GM21515 (cell line): Measurements from ENCODE around the gene DENND2D.

ENCODE experiments used
- ATAC-seq: cut with Tn5 transposase; IDR thresholded peaks from one replicate; pipeline ENCODE4 v1.9.1; 2021; ENCODE audit not compliant: unreplicated experiment

Gene DENND2D, protein sequence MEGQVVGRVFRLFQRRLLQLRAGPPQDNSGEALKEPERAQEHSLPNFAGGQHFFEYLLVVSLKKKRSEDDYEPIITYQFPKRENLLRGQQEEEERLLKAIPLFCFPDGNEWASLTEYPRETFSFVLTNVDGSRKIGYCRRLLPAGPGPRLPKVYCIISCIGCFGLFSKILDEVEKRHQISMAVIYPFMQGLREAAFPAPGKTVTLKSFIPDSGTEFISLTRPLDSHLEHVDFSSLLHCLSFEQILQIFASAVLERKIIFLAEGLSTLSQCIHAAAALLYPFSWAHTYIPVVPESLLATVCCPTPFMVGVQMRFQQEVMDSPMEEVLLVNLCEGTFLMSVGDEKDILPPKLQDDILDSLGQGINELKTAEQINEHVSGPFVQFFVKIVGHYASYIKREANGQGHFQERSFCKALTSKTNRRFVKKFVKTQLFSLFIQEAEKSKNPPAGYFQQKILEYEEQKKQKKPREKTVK

GRCh38 chr1:111199881-111200801, at the start of gene DENND2D:
Gene DENND2D (minus strand): TSS chr1:111200646. CDS start chr1:111200459, 187 bp downstream.
- ATAC-seq, result no peak

DNA sequence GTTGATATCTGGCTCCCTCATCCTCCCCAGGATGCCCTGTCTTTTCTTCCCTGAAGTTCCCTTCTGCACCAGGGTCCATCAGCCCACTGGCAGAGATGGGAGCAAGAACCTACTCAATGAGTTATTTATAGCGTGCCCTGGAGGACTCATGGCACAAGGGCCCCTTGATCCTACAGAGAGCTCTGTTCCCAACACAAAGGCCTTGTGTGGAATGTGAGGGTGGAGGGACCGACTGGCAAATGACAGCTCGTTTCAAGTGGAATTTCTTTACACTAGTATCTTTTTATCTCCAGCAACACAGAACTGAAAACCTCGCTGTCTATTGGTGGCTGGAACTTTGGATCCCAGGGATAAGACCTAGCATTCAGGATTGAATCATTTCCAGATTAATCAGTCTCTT, 49.5 kb upstream of the DENND2D start:
- ATAC-seq, result no peak

DNA sequence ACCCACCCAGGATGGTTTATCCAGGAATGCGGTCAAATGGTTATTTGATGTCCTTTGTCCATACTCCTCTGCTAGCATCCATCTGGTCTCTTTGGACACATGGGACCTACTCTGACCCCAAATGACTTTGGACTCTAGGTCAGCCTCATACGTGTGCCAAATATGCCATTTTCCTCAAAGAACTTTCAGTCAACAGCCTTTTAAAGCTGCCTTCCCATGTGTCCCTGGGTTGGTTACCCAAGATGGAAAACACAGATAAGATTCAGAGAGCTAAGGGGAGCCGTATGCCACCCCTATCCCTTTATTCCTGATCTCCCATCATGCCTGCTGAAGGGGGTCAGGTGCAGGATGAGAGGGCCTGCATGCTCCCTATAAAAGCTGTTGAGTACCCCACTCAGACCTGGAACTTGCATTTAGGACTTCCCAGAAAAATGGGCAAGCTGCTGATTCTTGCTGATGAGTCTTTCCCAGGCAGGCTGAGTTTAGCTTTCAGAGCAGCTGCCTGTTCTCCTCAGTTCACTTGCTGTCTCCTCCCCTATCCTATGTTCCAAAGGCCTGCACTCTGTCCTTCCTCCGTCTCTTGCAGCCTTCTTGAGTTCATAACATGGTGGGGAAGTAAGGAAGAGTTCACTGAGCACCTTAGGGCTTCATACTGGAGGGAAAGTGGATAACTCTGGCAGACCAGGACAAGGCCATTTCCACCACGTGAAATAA, 46.8 kb upstream of the DENND2D start:
- ATAC-seq, result no peak

DNA sequence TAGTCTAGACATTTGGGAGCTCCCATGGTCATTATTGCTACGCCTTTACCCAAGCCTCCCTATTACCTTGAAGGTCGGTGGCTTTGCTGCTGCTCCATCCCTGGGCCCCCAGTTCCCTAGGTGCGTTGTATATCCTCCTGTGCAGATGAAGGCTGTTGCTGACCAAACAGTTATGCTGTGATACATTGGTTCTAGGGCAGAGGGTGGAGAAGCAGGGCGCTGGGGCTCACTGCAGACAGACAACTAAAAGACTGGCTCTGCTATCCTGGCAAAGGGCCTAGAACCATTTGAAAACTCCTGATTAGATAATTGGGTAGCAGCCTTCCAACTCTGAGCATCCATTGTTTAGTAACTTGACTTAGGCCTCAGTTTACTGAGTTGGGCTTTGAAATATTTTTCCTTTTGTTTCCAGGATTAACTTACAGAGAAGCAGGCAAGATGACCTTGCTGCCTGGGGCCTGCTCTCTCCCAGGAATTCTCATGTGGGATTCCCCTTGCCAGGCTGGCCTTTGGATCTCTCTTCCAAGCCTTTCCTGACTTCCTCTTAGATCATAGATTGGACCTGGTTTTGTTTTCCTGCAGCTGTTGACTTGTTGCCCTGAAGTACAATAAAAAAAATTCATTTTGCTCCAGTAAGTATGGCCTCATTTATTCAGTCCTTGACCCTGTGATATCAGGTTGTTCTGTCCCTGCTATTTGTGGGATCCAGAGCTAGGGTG, 42.5 kb upstream of the DENND2D start:
- ATAC-seq, result no peak

DNA sequence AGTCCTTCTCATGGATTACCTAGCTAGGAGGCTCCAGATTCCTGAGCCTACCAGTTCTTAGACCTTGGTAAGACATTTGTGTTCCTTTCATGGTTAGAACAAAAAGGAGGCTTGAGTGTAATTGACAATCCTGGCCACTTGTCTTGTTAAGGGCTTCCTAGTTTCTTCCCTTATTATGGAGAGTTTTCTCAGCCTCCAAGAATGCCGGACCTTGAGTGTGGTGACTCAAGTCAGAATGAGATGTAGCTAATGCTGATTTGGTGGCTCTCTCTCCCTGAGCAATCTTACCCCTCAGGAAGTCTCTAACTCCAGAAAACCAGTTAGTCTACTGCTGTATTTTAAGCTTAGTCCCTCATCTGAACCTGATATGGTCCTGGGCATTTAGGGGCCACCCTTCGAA, 41.4 kb upstream of the DENND2D start:
- no peak for ATAC-seq

DNA sequence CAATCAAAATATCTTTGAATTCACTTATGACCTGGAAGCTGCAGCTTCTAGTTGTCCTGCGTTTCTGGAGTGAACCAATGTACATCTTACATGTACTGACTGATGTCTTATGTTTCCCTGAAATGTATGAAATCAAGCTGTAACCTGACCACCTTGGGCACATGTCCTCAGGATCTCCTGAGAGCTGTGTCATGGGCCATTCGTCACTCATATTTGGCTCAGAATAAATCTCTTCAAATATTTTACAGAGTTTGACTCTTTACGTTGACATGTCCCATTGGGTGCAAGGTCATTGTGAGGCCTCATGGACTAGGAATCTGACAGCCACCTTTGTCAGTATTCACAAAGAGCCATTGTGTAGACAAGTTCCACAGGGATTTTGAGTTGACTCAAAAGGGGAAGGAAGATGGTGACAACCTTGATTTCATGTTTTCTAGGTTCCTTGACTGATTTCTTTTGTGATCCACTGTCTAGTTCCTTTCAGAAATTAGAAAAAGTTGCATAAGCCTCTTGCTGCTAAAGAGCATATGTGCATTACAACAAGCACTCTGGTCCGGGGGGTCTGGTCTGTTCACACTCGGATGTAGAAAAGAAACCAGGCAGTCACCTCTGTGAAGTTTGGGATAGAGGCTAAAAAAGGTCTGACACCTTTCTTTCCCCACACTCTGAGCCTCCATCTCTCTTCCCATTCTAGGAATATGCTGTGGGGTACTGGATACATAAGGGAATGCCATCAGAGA, 37.8 kb upstream of the DENND2D start:
- ATAC-seq, result no peak

GRCh38 chr1:111236806-111237205, 36.4 kb upstream of the DENND2D start:
- no peak for ATAC-seq

GRCh38 chr1:111236379-111236778, 35.9 kb upstream of the DENND2D start:
- no peak for ATAC-seq

DNA sequence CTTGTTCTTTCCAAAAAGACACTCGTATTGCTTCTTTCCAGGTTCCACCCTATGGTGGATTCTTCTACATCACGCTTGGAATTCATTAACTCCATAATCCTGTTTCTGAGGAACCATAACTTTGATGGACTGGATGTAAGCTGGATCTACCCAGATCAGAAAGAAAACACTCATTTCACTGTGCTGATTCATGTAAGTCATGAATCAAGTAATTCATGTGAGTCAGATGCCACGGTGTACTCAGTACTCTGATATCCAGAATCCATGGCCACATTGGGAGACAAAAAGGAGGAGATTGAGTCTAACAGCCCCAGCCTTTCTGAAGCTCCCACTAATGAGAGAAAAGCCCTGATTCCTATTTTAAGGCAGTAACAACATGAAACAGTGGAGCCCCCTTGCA, 34.4 kb upstream of the DENND2D start:
- no peak for ATAC-seq

DNA sequence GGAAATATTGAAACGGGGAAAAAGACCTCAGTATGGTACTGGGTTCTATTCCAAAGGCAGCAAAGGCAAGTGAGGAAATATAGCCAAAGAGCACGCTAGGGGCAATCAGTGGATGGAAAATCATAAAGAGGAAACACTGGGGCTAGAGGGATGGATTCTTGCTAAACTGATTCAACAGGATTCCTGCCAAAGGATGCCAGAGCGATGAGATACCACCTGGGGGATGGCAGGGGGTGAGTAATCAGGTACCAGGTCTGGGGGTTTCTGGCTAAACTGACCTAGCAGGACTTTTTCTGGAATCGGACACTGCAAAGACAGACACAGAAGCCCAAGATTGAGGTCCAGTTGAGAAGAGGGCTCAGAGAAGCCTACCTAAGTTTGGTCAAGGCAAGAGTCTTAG, 33.8 kb upstream of the DENND2D start:
- ATAC-seq, result no peak

DNA sequence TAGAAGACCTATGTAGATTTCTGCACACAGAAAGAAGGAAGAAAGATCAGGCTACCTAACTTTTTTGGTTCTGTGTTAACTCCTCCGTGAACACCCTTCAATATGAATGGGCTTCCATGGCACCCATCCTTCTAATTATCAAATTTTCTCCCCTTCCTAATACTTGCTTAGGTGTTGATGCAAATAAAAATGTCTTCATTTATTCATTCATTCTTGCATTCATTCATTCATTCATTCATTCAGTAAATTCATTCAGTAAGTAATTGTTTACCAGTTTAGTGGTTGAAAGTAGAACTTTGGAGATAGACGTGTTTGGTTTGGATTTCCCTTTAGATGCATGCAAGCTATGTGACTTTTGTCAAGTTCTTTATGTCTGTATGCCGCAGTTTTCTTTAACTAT, 31.7 kb upstream of the DENND2D start:
- no peak for ATAC-seq

DNA sequence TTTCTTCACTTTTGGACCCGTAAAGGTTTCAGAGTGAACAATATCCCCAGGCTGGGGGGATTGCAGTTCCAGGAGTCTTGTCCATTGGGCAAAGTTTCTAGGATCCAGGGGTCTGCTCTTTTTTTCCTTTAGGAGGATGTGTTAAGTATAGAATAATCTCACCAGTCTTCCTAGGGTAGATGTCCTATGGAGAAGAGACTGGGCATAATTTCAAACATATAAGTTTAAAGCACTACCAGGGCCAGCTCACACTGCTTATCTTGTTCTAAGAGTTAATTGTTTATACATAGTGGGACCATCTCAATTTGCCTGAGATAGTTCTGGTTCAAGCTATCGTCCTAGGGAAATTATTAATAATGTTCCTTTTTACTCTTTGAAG, 28.3 kb upstream of the DENND2D start:
- ATAC-seq, result no peak

GRCh38 chr1:111227851-111228747, 27.7 kb upstream of the DENND2D start:
- no peak for ATAC-seq

- ATAC-seq, result no peak
Measured at GRCh38 chr1:111227434-111227833, 27.0 kb upstream of the DENND2D start, which contains the start of gene CHI3L2. Gene CHI3L2 (plus strand): TSS chr1:111227713. CDS start chr1:111227730, 17 bp downstream.

DNA sequence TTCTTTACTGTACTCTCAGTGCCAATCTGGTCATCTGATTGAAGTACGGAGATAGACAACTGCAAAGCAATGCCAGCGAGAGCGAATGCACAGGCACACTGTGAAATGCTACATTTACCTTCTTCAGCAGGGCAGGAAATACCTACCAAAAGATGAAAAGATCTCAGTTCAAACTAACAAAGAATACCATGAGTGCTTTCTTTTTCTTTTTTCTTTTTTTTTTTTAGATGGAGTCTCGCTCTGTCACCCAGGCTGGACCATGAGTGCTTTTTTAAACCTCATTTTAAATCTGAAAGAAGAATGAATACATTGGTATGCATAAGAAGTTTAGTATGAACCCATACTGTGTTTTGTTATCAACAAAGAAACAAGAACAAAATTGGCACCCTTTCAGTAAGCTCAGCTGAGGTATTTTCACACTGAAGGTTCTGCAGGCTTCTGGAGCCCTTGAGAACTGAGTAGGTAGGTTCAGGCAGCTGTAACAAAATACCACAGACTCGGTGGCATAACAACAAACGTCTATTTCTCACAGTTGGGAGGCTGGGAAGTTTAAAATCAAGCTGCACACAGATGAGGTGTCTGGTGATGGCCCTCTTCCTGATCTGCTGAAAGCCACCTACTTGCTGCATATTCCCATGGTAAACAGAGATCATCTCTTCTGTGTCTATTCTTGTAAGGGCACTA, 25.4 kb upstream of the DENND2D start:
- ATAC-seq, result no peak

GRCh38 chr1:111225091-111225490, 24.6 kb upstream of the DENND2D start:
- no peak for ATAC-seq

DNA sequence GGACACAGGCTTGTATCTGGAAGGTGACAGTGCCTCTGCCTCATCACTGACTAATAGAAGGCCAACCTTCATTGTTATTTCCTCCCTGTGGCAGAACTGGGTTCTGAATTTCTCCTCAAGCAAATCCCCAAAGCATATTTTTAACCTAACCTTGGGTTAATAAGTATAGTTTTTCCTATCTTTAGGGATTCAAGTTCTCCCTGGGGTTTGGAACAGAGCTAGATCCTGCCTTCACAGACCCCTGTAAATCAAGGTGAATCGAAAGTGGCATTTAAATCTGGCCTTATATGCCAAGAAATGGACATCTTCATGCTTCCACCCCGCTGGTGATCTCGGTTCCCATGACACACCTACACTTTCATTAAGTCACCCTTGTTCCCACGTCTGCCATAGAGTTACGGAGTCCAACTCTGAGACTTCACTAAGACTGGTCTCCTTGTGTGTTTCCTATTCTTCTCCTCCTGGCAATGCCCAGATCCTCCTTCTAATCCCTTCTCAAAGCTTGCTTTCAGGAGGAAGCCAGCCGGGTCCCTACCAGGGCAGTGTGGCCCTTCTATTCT, 22.8 kb upstream of the DENND2D start:
- ATAC-seq, result no peak
